Nephron progenitor cell (in vitro differentiated cells): ENCODE results near the gene PRDM16.

Experiments used
- DNase-seq: peaks from one replicate; pipeline ENCODE4 v3.0.0; 2021
- H3K27ac Mint-ChIP-seq: 2 replicates; pipeline ENCODE4 v1.8.0; 2021; ENCODE audit warnings: mild to moderate bottlenecking, moderate library complexity, mixed read lengths
- H3K27me3 Mint-ChIP-seq: 2 replicates; pipeline ENCODE4 v1.8.0; 2021; ENCODE audit warnings: mild to moderate bottlenecking, low read depth, mixed read lengths; ENCODE audit not compliant: poor library complexity
- H3K36me3 Mint-ChIP-seq: 2 replicates; pipeline ENCODE4 v1.8.0; 2021; ENCODE audit warnings: low read depth, mixed read lengths
- H3K4me1 Mint-ChIP-seq: 2 replicates; pipeline ENCODE4 v1.8.0; 2021; ENCODE audit warnings: mixed read lengths
- H3K4me3 Mint-ChIP-seq: 2 replicates; pipeline ENCODE4 v1.8.0; 2021; ENCODE audit warnings: mild to moderate bottlenecking, moderate library complexity, mixed read lengths
- H3K9me3 Mint-ChIP-seq: 2 replicates; pipeline ENCODE4 v1.8.0; 2021; ENCODE audit warnings: mild to moderate bottlenecking, moderate library complexity, mixed read lengths
- CTCF ChIP-seq: fragments of 200-600 bp; sonication (generic); IDR thresholded peaks from 2 replicates; pipeline ENCODE4 v1.5.0; 2021; ENCODE audit warnings: antibody characterized with exemption

PRDM16 gene

GRCh38 chr1:3139871-3140361 is 70.9 kb downstream of the PRDM16 start:
- no peaks in the 10 kb centered on the region for H3K36me3 Mint-ChIP-seq
- no peak for TF ChIP-seq CTCF
- H3K9me3 Mint-ChIP-seq: no peaks in the 10 kb centered on the region
- peak overlapping the region; percentile 32 for H3K4me3 Mint-ChIP-seq
- H3K4me1 Mint-ChIP-seq: peaks cover 69% of the 10 kb centered on the region
- H3K27me3 Mint-ChIP-seq: peaks cover 9% of the 10 kb centered on the region
- peak overlapping the region; percentile 43 for H3K27ac Mint-ChIP-seq
- DNase-seq: peak; percentile 64

GRCh38 chr1:3140437-3140836 is 71.4 kb downstream of the PRDM16 start:
- H3K9me3 Mint-ChIP-seq: no peaks in the 10 kb centered on the region
- no peak overlapping the region for H3K4me3 Mint-ChIP-seq
- no peaks in the 10 kb centered on the region for H3K36me3 Mint-ChIP-seq
- no peak for DNase-seq
- peaks cover 11% of the 10 kb centered on the region for H3K27me3 Mint-ChIP-seq
- peaks cover 67% of the 10 kb centered on the region for H3K4me1 Mint-ChIP-seq
- peak overlapping the region; percentile 76 for H3K27ac Mint-ChIP-seq
- no peak for TF ChIP-seq CTCF

GRCh38 chr1:3141129-3141528 is 72.1 kb downstream of the PRDM16 start:
- Mint-ChIP-seq H3K4me1 (peaks cover 70% of the 10 kb centered on the region), H3K27me3 (peaks cover 11% of the 10 kb centered on the region), H3K9me3 (no peaks in the 10 kb centered on the region), H3K27ac (no peak overlapping the region), H3K4me3 (no peak overlapping the region), H3K36me3 (no peaks in the 10 kb centered on the region)
- TF ChIP-seq CTCF: no peak
- no peak for DNase-seq

- DNase-seq: no peak
- Mint-ChIP-seq H3K36me3 (no peaks in the 10 kb centered on the region), H3K27ac (no peak overlapping the region), H3K9me3 (no peaks in the 10 kb centered on the region), H3K27me3 (peaks cover 14% of the 10 kb centered on the region), H3K4me3 (no peak overlapping the region), H3K4me1 (peaks cover 69% of the 10 kb centered on the region)
- no peak for TF ChIP-seq CTCF
Observed at GRCh38 chr1:3141836-3142235, 72.8 kb downstream of the PRDM16 start.

- no peak overlapping the region for H3K27ac Mint-ChIP-seq
- H3K27me3 Mint-ChIP-seq: peaks cover 16% of the 10 kb centered on the region
- no peaks in the 10 kb centered on the region for H3K36me3 Mint-ChIP-seq
- no peak for TF ChIP-seq CTCF
- no peak for DNase-seq
- no peak overlapping the region for H3K4me3 Mint-ChIP-seq
- peaks cover 68% of the 10 kb centered on the region for H3K4me1 Mint-ChIP-seq
- no peaks in the 10 kb centered on the region for H3K9me3 Mint-ChIP-seq
Observed at GRCh38 chr1:3142236-3142635, 73.2 kb downstream of the PRDM16 start.

GRCh38 chr1:3142751-3143150 is 73.7 kb downstream of the PRDM16 start:
- no peak for DNase-seq
- no peak overlapping the region for H3K4me3 Mint-ChIP-seq
- no peak overlapping the region for H3K27ac Mint-ChIP-seq
- H3K27me3 Mint-ChIP-seq: peaks cover 21% of the 10 kb centered on the region
- H3K9me3 Mint-ChIP-seq: no peaks in the 10 kb centered on the region
- no peaks in the 10 kb centered on the region for H3K36me3 Mint-ChIP-seq
- no peak for TF ChIP-seq CTCF
- H3K4me1 Mint-ChIP-seq: peaks cover 63% of the 10 kb centered on the region
